ENCODE results near the gene SP140. TPM values are rescaled to one million over a fixed set of nuclear protein-coding genes. Genes with fewer than 3 reads are reported as not detected.
A peak's percentile ranks its signal among the peaks of the same experiment; 100 is the strongest.
"Not testable (repeated sequence)": the region's sequence is repeated elsewhere in the genome, so short reads cannot be mapped to it uniquely, and the experiment has no call there.

The SP140 gene
- total RNA-seq, 2 experiments from 2014 or later, result 51.2 to 55.1 TPM

GRCh38 chr2:230256733-230257332 is 31.3 kb downstream of the SP140 start:
- intact Hi-C loops (cut with DNase I, micrococcal nuclease), result no loop called here
- POLR2A ChIA-PET, result no interaction called here

GRCh38 chr2:230258483-230258882 is 32.9 kb downstream of the SP140 start:
- Histone ChIP-seq H3K27me3 (ENCODE audit: control insufficient read depth in 1 of 2, insufficient read depth in 2 of 2, low read length in 2 of 2) (no peaks in the 10 kb centered on the region), H3K4me1 (ENCODE audit: insufficient read depth, low read length) (peaks cover 21% of the 10 kb centered on the region), H3K4me3 (ENCODE audit: low read length) (no peak overlapping the region), H3K27ac (ENCODE audit: low read depth in 1 of 2, low read length in 2 of 2) (no peak overlapping the region), H3K9me3 (ENCODE audit: control insufficient read depth in 1 of 2, insufficient read depth in 1 of 2, low read length in 2 of 2) (peaks cover 0 to 3% of the 10 kb centered on the region in 2 experiments), H3K36me3 (ENCODE audit: insufficient read depth, low read length) (peaks cover 5% of the 10 kb centered on the region)
- intact Hi-C loops (cut with DNase I, micrococcal nuclease), result no loop called here
- Mint-ChIP-seq H3K9me3 (peaks cover 3% of the 10 kb centered on the region), H3K4me1 (ENCODE audit: low read depth) (peaks cover 35% of the 10 kb centered on the region), H3K4me3 (no peak overlapping the region), H3K27me3 (no peaks in the 10 kb centered on the region), H3K27ac (no peak overlapping the region), H3K36me3 (ENCODE audit: low read depth) (peaks cover 35% of the 10 kb centered on the region)
- CTCF ChIA-PET, result no interaction called here
- ATAC-seq (ENCODE audit: poor library complexity), result no peak
- no peak for TF ChIP-seq CTCF (IDR thresholded peaks at IDR 0.05)
- no peak for DNase-seq
- POLR2A ChIA-PET, result no interaction called here

More at GRCh38 chr2:230256733-230257332, 31.3 kb downstream of the SP140 start:
- H3K36me3 Mint-ChIP-seq (ENCODE audit: low read depth), result peaks cover 27% of the 10 kb centered on the region
- no peak overlapping the region for H3K4me3 ChIP-seq (ENCODE audit: low read length)
- H3K27ac Mint-ChIP-seq, result no peak overlapping the region
- CTCF ChIA-PET, result no interaction called here
- H3K9me3 ChIP-seq (ENCODE audit: control insufficient read depth in 1 of 2, insufficient read depth in 1 of 2, low read length in 2 of 2), result peaks cover 0 to 3% of the 10 kb centered on the region in 2 experiments
- H3K4me3 Mint-ChIP-seq, result no peak overlapping the region
- peaks cover 29% of the 10 kb centered on the region for H3K4me1 ChIP-seq (ENCODE audit: insufficient read depth, low read length)
- H3K27ac ChIP-seq (ENCODE audit: low read depth in 1 of 2, low read length in 2 of 2), result no peak overlapping the region
- H3K27me3 Mint-ChIP-seq, result no peaks in the 10 kb centered on the region
- peaks cover 19% of the 10 kb centered on the region for H3K4me1 Mint-ChIP-seq (ENCODE audit: low read depth)
- no peak for DNase-seq
- H3K9me3 Mint-ChIP-seq, result peaks cover 3% of the 10 kb centered on the region
- H3K36me3 ChIP-seq (ENCODE audit: insufficient read depth, low read length), result peaks cover 5% of the 10 kb centered on the region
- H3K27me3 ChIP-seq (ENCODE audit: control insufficient read depth in 1 of 2, insufficient read depth in 2 of 2, low read length in 2 of 2), result no peaks in the 10 kb centered on the region
- ATAC-seq (ENCODE audit: poor library complexity), result no peak
- TF ChIP-seq CTCF (IDR thresholded peaks at IDR 0.05), result no peak

- H3K36me3 ChIP-seq (ENCODE audit: insufficient read depth, low read length), result peaks cover 24% of the 10 kb centered on the region
- POLR2A ChIA-PET, result interaction anchor here (1.1 to 2.4 kb wide), 6 partner anchors 9 to 65 kb away, joined by 4 to 10 read pairs (median 6); partner anchors contain the start of genes SP110 and SP140L
- DNase-seq, result peak in 3 of 14 experiments; percentile 42 to 73 (median 50)
These were observed 36.7 kb downstream of the SP140 start for GRCh38 chr2:230262246-230262645.

GRCh38 chr2:230264945-230265344 is 39.4 kb downstream of the SP140 start:
- H3K4me3 Mint-ChIP-seq; H3K4me3 ChIP-seq (ENCODE audit: low read length); H3K9me3 Mint-ChIP-seq; H3K27ac ChIP-seq (ENCODE audit: low read depth in 1 of 2, low read length in 2 of 2); DNase-seq; ATAC-seq (ENCODE audit: poor library complexity); CTCF ChIA-PET; H3K27me3 Mint-ChIP-seq; H3K27me3 ChIP-seq (ENCODE audit: control insufficient read depth in 1 of 2, insufficient read depth in 2 of 2, low read length in 2 of 2); H3K9me3 ChIP-seq (ENCODE audit: control insufficient read depth in 1 of 2, insufficient read depth in 1 of 2, low read length in 2 of 2); H3K4me1 ChIP-seq (ENCODE audit: insufficient read depth, low read length); H3K27ac Mint-ChIP-seq: not testable (repeated sequence)
- POLR2A ChIA-PET, result interaction anchor here (0.9 to 1.2 kb wide), 2 partner anchors 10 to 46 kb away, joined by 3 to 4 read pairs; no protein-coding TSS in a partner anchor
- peaks cover 64% of the 10 kb centered on the region for H3K4me1 Mint-ChIP-seq (ENCODE audit: low read depth)
- peaks cover 36% of the 10 kb centered on the region for H3K36me3 ChIP-seq (ENCODE audit: insufficient read depth, low read length)
- peaks cover 52% of the 10 kb centered on the region for H3K36me3 Mint-ChIP-seq (ENCODE audit: low read depth)
- intact Hi-C loops (cut with DNase I, micrococcal nuclease), result loop anchor here in 1 of 2 experiments (5.0 kb wide), 1 partner anchor 38 kb away; the partner anchor contains the start of gene SP140

More at GRCh38 chr2:230262246-230262645, 36.7 kb downstream of the SP140 start:
- no peaks in the 10 kb centered on the region for H3K27me3 Mint-ChIP-seq
- intact Hi-C loops (cut with DNase I, micrococcal nuclease), result loop anchor here in 1 of 2 experiments (1.0 to 5.0 kb wide), 2 partner anchors 35 to 57 kb away; partner anchors contain the start of gene SP140
- Histone ChIP-seq H3K9me3 (ENCODE audit: control insufficient read depth in 1 of 2, insufficient read depth in 1 of 2, low read length in 2 of 2) (peaks cover 0 to 3% of the 10 kb centered on the region in 2 experiments), H3K27me3 (ENCODE audit: control insufficient read depth in 1 of 2, insufficient read depth in 2 of 2, low read length in 2 of 2) (no peaks in the 10 kb centered on the region), H3K4me1 (ENCODE audit: insufficient read depth, low read length) (peaks cover 3% of the 10 kb centered on the region), H3K4me3 (ENCODE audit: low read length) (peak overlapping the region; percentile 19), H3K27ac (ENCODE audit: low read depth in 1 of 2, low read length in 2 of 2) (peak overlapping the region in 1 of 2 donors; percentile 48)
- peak overlapping the region; percentile 40 for H3K4me3 Mint-ChIP-seq
- H3K4me1 Mint-ChIP-seq (ENCODE audit: low read depth), result peaks cover 49% of the 10 kb centered on the region
- peaks cover 39% of the 10 kb centered on the region for H3K36me3 Mint-ChIP-seq (ENCODE audit: low read depth)
- CTCF ChIA-PET, result no interaction called here
- no peak for TF ChIP-seq CTCF (IDR thresholded peaks at IDR 0.05)
- ATAC-seq (ENCODE audit: poor library complexity), result peak; percentile 94
- peak overlapping the region; percentile 76 for H3K27ac Mint-ChIP-seq
- peaks cover 3% of the 10 kb centered on the region for H3K9me3 Mint-ChIP-seq
